HG03280 (cell line): ENCODE results near the gene IMMT.

Experiments used
- ATAC-seq: cut with Tn5 transposase; IDR thresholded peaks from one replicate; pipeline ENCODE4 v1.9.1; 2021; ENCODE audit warnings: mild to moderate bottlenecking, moderate library complexity; ENCODE audit not compliant: unreplicated experiment

IMMT gene

DNA sequence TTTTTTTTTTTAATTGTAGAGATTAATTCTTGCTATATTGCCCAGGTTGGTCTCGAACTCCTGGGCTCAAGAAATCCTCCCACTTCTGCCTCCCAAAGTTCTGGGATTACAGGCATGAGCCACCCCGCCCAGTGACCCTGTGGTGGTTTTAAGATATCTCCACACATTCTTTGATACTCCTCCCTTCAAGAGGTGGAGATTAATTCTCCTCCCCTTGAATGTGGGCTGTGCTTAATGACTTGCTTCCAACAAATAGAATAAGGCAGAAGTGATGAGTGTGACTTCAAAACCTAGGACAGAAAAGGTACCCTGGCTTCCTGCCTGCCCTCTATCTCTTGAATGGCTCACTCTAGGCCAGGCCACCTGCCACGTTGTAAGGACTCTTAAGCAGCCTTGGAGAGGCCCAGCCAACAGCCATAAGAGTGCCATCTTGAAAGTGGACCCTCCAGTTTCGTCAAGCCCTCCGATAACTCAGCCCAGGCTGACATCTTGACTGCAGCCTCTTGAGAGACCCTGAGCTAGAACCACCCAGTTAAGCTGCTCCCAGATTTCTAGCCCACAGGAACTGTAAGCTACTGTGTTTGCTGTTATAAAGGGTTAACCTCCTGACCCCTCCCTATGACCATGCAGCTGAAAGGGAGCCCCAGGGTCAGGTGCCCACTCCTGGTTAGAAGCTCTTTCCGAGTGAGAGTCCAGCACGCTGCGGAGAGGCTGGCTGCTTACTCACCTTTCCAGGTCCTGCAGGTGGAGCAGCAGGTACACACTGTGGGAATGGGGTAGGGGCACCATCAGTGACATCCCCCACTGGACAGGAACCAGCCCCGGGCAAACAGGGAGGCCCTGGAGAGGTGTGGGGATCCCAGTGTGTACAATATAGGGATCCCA, 31.6 kb upstream of the IMMT start:
- ATAC-seq, result no peak

DNA sequence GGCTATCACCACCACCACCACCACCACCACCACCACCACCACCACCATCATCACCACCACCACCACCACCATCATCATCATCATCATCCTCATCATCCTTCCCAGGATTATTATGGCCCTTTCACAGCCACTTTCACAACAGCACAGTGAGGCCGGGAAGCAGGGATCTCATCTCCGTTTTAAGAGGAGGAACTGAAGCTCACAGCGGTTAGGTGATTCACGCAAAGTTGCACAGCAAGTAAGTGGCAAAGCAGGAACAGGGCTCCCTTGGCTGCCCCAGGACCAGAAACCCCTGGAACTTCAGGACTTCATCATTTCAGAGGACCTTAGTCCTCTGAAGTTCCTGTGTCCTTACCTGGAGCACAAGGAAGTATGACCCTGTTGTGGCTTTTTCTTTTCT, 30.8 kb upstream of the IMMT start:
- ATAC-seq, result no peak

DNA sequence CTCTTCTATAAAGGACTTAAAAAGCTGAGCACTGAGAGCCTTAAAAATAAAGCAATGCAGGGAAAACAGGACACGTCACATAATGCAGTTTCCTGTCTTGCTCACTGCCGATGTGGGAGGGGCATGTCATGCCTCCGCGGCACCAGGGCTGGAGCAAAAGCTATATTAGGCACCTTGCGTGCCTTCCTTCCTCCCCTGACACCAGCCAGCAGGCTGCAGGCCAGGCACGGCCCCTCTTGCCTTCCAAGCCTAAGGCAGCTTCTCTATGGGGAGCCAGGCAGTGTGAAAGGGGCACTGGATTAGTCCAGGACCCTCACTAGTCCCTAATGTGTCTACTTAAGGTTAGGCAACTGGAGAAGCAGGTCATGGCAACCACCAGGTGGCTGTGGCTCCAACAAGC, 30.3 kb upstream of the IMMT start:
- peak; percentile 63 for ATAC-seq

DNA sequence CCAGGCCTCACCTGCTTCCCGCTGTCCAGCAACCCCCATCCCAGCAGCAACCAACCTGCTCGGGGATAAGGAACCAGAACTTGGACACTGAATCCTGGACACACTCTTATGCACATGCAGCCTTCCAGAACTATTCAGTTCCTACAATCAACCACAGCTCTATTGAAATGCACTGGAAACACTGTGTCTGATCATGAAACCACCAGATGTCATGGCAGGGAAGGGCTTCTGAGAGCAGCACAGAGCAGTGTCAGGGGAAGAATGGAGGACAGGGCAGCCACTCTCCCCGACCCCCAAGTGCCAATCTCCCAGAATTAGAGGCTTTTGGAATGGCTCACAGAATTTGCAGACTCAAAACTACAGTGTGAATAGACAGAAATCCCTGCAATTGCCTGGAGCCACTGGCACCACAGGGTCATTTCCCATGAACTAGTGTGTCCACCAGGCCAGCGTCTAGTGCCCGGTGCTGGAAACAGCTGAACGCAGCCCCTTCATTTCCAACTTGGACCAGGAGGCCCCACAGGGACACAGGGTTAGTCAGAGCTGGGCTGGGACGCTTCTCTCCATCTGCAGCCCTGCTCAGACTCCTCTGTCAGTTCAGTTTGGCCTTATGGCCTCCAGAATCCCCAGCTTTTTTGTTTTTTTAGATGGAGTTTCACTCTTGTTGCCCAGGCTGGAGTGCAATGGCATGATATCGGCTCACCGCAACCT, 29.5 kb upstream of the IMMT start:
- no peak for ATAC-seq

GRCh38 chr2:86223927-86224560, 28.8 kb upstream of the IMMT start:
- no peak for ATAC-seq

DNA sequence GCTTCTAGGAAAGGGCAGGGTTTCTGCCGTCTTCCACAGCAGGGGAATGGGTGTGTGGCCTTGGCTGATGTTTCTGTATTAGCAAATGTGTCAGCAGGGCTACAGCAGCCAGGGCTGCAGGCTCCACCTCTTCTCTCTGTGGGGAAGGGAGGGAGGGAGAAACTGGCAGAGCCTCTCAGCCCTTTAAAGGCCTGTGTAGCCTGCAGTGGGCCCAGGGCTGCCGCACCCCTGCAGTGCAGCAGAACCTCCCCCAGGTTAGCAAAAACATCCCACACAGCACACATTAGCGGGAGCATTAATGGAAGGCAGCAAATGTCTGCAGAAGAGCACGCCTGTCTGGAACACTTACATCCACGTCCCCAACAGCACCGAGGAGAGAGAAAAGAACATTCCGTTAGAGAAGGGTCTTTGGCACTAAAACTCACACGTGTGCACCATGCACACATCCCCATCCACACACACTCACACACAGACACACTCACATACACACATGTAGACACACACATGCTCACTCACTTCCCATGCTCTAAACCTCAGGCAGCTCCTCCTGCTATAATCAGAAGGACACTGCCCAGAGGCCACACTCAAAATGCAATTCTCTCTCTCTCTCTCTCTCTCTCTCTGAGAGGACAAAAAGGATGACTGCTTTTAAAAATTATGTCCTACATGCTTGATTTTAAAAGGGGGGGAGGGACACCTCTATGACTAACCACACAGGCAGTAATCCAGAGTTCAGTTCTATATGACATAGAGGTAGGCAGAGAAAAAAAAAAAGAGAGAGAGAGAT, 28.1 kb upstream of the IMMT start:
- no peak for ATAC-seq

DNA sequence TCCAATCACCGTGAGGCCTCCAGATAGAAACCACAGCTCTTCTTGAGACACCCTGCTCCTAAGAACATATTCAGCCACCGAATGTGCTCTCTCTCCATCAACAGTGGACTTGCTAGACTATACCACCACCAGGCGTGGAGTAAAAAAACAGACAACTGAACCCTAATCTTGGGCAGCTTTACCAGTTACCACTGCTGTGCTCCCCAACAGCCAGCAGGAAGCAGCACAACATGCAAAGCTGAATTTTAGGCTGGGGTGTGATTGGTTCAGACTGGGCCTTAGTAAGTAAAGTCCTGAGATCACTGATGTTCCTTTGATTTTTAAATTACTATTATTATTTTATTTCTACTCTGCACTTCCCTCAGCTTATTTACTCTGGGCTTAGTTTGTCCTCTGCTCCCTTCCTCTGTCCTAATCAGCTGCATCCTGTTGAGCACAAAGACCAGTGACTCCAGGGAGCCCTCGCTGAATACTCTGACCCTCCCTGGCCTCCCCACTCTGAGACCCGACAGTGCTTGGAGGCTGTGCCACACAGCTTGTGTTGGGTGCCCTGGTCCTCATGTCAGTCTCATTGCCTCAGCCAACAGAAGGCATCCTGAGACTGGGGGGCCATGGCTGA, 25.9 kb upstream of the IMMT start:
- no peak for ATAC-seq

- ATAC-seq, result no peak
Observed at GRCh38 chr2:86219896-86220295, 24.6 kb upstream of the IMMT start.

DNA sequence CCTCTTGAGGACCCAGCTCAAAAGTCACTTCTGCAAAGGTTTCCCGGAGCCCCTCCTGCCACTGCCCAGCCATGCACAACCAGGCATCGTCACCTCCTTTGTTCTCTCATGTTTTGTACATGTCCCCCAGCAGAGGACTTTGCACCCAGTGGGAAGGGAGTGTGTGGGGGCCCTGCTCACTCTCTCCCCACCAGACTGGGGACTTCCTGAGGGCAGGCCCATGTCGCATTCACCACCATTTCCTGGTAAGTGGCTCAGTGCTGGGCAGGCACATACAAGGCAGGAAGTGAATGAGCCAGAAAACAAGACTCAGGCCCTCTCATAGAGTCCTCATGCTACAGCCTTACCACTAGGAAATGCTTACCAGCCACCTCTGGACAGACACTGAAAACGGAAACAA, 22.9 kb upstream of the IMMT start:
- no peak for ATAC-seq

DNA sequence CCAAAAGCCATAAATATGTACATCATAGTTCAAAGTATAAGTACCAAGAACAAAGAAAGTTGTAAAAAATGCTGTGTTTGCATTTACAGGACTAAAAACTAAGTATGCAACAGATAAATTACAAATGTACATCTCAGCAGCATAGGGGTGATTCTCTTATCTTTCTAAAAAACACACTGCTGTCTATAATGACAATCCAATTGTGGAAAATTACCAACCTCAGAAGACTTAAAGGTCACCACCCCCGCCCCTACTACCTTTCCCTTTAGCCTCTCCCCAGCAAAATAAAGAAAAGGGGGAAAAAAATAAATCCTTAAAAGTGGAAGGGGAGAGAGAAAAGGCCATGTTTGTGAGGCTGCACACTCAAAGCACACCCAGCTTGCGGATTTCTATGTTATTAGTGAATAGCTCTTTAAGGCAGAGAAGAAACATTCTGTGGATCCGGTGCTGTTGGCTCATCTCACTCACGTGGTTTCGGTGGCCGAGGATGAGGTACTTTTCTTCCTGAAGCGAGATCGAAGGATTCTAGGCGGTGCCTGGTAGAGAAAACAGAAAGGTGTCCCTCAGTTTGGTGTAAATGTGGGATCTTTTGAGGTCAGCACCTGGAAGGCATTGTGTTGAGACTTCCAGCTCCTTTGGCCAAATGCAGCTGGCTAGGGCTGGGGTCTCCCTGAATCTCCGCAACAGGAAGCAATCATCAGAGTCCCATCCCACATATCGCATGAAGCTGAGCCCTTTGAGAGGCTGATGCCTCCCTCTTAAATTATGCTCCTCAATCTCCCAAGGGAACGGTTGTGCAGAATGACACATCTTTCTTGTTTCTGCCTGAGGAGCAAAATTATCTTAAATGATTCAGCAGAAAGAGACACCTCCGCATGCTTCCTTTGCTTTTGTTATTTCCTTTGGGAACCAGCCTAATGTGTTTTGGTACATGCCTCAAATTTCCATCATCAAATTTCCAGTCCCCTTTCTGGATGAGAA, 21.6 kb upstream of the IMMT start:
- no peak for ATAC-seq

DNA sequence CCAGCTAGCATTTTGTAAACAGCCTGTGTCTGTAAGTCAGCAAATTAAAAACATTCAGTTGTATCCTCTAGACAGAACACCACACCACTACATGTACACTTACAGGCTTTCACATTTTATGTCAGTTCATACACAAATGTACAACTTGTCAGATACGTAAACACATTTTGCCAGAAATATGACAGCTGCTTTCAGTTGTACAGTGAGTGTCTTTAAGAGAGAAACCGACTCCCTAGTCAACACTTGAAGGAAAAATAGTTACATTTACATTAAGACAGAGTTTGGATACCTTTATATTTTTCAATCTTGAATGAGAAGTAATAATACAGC, 19.2 kb upstream of the IMMT start:
- ATAC-seq, result no peak

GRCh38 chr2:86213699-86214502, 18.6 kb upstream of the IMMT start:
- ATAC-seq, result no peak

- ATAC-seq, result no peak
Observed at GRCh38 chr2:86213056-86213455, 17.8 kb upstream of the IMMT start.

DNA sequence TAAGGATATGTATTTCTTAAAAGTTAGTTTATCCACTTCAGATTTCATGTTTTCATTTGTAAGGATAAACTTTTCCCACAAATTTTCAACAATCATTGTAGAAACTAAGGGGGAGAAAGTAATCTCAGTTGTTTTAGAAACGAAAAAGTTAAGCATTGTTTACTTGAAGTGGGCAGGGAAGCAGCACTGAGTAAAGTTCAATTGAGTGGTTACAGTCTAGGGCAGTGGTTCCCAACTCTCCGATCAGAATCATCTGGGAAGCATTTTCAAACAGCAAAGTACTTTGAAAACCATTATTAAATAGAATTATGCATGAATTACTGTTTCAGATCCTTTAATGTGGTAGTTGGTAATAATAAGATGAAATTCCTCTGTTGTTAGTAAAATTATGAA, 16.5 kb upstream of the IMMT start:
- ATAC-seq, result no peak

DNA sequence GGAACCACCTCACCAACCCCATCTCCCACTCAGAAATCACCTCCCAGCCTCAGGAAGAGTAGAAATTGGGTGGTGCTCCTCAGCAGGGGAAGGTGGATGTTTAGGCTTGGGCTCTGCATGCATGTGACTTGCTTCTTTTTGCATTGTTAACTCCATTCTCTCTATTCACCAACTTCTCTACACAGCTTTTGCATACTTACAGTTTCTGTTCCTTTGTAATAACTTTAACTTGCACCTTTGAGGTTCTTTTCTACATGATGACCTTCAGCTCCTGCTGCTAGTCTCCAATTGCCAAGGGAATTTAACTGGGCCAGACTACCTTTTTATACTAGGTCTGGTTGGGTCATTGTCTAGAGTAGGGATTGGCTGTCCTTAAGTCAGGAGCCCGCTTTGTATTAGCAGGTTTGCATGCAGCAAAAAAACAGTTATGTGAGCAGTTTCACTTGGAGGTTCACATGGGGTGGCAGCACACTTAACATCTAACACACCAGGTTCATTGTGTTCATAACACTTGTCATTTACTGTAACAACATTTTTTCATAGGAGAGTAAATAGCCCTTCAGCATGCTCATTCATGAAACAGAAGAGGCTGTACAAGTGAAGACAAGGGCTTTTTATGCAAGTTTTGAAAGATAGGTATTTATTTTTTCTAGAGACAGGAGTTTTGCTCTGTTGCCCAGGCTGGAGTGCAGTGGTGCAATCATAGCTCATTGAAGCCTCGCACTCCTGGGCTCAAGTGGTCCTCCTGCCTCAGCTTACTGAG, 16.0 kb upstream of the IMMT start:
- ATAC-seq, result no peak

DNA sequence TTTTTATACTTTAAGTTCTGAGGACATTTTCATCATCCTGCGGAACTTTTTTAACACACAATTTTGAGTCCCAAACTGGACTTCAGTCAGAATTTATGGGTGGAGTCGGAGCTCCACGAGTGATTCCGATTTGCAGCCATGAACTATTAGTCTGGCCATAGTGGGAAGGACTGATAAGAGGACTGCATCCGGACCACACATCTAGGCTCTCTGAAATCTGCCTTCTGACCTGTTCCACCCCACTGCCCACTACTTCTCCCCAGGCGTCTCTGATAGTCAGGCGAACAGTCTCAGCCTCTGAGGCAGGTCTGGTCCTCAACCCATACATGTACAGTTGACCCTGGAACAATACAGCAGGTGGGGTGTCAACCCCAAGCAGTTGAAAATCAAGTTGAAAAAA, 9.2 kb upstream of the IMMT start:
- ATAC-seq, result no peak

DNA sequence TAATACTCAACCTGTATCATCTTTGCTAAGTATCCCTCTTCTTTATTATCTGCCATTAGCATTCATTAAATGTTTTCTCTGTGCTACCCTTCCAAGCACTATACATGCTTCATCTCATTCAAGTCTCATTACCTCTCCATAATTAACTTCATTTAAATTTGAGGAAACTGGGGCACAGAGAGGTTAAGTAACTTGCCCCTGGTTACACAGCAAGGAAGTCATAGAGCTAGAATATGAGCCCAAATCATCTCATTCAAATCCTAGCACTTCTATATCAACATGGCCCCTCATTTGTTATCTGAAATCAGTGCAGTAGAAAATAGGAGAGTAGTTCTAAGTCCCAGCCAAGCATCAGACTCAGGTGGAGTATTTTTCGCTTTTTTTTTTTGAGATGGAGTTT, 8.4 kb upstream of the IMMT start:
- ATAC-seq, result no peak

DNA sequence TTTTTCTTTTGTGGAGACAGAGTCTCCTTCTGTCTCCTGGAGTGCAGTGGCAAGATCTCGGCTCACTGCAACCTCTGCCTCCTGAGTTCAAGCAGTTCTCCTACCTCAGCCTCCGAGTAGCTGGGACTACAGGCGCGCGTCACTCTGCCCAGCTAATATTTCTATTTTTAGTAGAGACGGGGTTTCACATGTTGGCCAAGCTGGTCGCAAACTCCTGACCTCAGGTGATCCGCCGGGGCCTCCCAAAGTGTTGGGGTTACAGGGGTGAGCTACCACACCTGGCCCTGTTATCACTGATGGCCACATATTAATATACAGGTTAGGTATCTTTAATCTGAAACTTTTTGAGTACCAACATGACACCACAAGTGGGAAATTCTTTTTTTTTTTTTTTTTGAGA, 7.4 kb upstream of the IMMT start:
- no peak for ATAC-seq
